Kidney (tissue), 14 donors: ENCODE data around the gene ZKSCAN4. TPM values are rescaled to one million over a fixed set of nuclear protein-coding genes. Genes with fewer than 3 reads are reported as not detected.

Experiments used
- DNase-seq, 5 donors: peaks; one replicate each; pipeline ENCODE4 v3.0.0-alpha.2; 2013 to 2020
- FAIRE-seq: peaks from 2 replicates; lab custom pipeline; 2012; peaks lifted over from hg19 to GRCh38; lab: Jason Lieb, UNC
- H3K27ac ChIP-seq, 2 donors: one replicate each; pipeline ENCODE4 v1.7.0; 2013; ENCODE audit warnings: low read depth in 2 of 2, low read length in 2 of 2, inconsistent platforms in 1 of 2
- H3K27me3 ChIP-seq: one replicate; pipeline ENCODE4 v1.7.1; 2013; ENCODE audit warnings: low read length, inconsistent platforms; ENCODE audit not compliant: control insufficient read depth, insufficient read depth
- H3K36me3 ChIP-seq, 3 donors: one replicate each; pipeline versions ENCODE4 v1.7.0 to v1.7.1; 2013; ENCODE audit warnings: low read length in 3 of 3, control low read depth in 1 of 3, inconsistent platforms in 1 of 3; ENCODE audit not compliant: insufficient read depth in 3 of 3, control insufficient read depth in 2 of 3
- H3K4me1 ChIP-seq, 3 donors: one replicate each; pipeline versions ENCODE4 v1.7.0 to v1.7.1; 2013; ENCODE audit warnings: low read length in 3 of 3, inconsistent platforms in 1 of 3, low read depth in 1 of 3; ENCODE audit not compliant: control insufficient read depth in 2 of 3, insufficient read depth in 2 of 3
- H3K4me3 ChIP-seq, 3 donors: one replicate each; pipeline versions ENCODE4 v1.7.0 to v1.8.1; 2013; ENCODE audit warnings: low read length in 3 of 3, control low read depth in 1 of 3, inconsistent platforms in 1 of 3
- H3K9ac ChIP-seq, 3 donors: one replicate each; pipeline versions ENCODE4 v1.7.0 to v1.7.1; 2013; ENCODE audit warnings: low read length in 3 of 3, control low read depth in 1 of 3, inconsistent platforms in 1 of 3
- H3K9me3 ChIP-seq, 3 donors: one replicate each; pipeline versions ENCODE4 v1.7.0 to v1.7.1; 2013; ENCODE audit warnings: low read length in 3 of 3, control low read depth in 1 of 3, inconsistent platforms in 1 of 3; ENCODE audit not compliant: control insufficient read depth in 2 of 3, insufficient read depth in 1 of 3
- intact Hi-C: fragments of 100-400 bp; cut with DNase I; formaldehyde crosslinking; loops from one replicate; pipeline ENCODE4 v1.11.1; 2022
- polyA plus RNA-seq: library from polyadenylated mRNA; stranded (reverse); fragments of 350-450 nt; fragmentation: Illumina TruSeq; extraction: RNeasy Lipid Tissue Mini Kit (QIAGEN cat#74804); gene quantifications from one replicate; pipeline ENCODE4 v1.2.3, GENCODE V29; 2014; ENCODE audit warnings: low read depth, low replicate concordance; ENCODE audit not compliant: insufficient read depth
- total RNA-seq: library from RNA; stranded (reverse); fragmentation: NEBNext Ultra II Directional; extraction: Animal tissue kit (Norgen Biotek cat#: 25700); gene quantifications from one replicate; pipeline ENCODE4 v1.2.1, GENCODE V29; 2021
- TF ChIP-seq, protein P1 (sequence below): IDR thresholded peaks from 3 replicates; pipeline ENCODE4 v1.5.1; 2012; ENCODE audit warnings: mild to moderate bottlenecking, moderate library complexity, borderline replicate concordance; ENCODE audit not compliant: insufficient read depth; ENCODE audit errors: extremely low read depth
- donor health status: control.
- donor health status: control.
- donor health status: control.
- donor health status: control.
- donor health status: control.
- donor health status: DM: yes; HTN: yes; CAD: no.
- donor health status: Normal renal cell carcinoma (clear cell type).

ZKSCAN4 gene
- total and polyA plus RNA-seq, 2 donors from 2014 or later = 3.9 to 7.4 TPM

DNA sequence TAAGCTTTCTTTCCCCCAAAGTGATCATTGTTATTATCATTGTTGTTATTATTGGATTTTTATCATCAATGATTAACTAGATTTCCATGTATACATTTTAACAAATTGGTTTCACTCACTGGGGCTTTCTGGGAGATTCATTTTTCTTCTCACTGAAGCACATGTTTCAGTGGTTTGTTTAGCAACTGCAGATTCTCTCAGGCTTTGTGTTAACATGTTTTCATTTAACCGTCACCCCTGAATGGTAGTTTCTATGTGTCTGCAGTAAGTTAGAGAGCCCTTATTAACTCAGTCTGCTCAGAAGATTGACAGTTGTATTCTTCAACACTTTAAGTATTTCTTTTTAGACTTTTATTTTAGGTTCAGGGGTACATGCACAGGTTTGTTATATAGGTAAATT, 12.4 kb downstream of the ZKSCAN4 start:
- DNase-seq (no peak), FAIRE-seq (no peak)
- intact Hi-C loops = no loop called here
- H3K4me3 ChIP-seq = no peak overlapping the region
- H3K27ac ChIP-seq = no peak overlapping the region
- TF ChIP-seq, protein P1, sequence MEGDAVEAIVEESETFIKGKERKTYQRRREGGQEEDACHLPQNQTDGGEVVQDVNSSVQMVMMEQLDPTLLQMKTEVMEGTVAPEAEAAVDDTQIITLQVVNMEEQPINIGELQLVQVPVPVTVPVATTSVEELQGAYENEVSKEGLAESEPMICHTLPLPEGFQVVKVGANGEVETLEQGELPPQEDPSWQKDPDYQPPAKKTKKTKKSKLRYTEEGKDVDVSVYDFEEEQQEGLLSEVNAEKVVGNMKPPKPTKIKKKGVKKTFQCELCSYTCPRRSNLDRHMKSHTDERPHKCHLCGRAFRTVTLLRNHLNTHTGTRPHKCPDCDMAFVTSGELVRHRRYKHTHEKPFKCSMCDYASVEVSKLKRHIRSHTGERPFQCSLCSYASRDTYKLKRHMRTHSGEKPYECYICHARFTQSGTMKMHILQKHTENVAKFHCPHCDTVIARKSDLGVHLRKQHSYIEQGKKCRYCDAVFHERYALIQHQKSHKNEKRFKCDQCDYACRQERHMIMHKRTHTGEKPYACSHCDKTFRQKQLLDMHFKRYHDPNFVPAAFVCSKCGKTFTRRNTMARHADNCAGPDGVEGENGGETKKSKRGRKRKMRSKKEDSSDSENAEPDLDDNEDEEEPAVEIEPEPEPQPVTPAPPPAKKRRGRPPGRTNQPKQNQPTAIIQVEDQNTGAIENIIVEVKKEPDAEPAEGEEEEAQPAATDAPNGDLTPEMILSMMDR = no peak
- no peaks in the 10 kb centered on the region for H3K9me3 ChIP-seq
- H3K9ac ChIP-seq = no peak overlapping the region
- H3K27me3 ChIP-seq = no peaks in the 10 kb centered on the region
- no peaks in the 10 kb centered on the region for H3K4me1 ChIP-seq
- H3K36me3 ChIP-seq = peaks cover 0 to 2% (median 0%) of the 10 kb centered on the region in 3 donors

- DNase-seq (no peak), FAIRE-seq (no peak)
- no peak overlapping the region for H3K9ac ChIP-seq
- H3K27ac ChIP-seq = no peak overlapping the region
- intact Hi-C loops = no loop called here
- H3K9me3 ChIP-seq = no peaks in the 10 kb centered on the region
- no peaks in the 10 kb centered on the region for H3K4me1 ChIP-seq
- H3K4me3 ChIP-seq = no peak overlapping the region
- H3K36me3 ChIP-seq = peaks cover 3 to 11% (median 4%) of the 10 kb centered on the region in 3 donors
- TF ChIP-seq, protein P1 = no peak
- no peaks in the 10 kb centered on the region for H3K27me3 ChIP-seq
Observed at GRCh38 chr6:28235912-28236452, 16.1 kb downstream of the ZKSCAN4 start.

DNA sequence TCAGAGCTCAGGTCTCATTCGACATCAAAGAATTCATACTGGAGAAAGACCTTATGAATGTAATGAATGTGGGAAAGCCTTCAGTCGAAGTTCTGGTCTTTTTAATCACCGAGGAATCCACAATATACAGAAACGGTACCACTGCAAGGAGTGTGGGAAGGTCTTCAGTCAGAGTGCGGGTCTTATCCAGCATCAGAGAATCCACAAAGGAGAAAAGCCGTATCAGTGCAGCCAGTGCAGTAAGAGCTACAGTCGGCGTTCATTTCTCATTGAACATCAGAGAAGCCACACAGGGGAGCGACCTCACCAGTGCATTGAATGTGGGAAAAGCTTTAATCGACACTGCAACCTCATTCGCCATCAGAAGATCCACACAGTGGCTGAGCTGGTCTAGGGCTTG, 19.3 kb downstream of the ZKSCAN4 start:
- Histone ChIP-seq H3K4me3 (no peak overlapping the region), H3K9me3 (no peaks in the 10 kb centered on the region), H3K36me3 (peaks cover 13 to 33% (median 18%) of the 10 kb centered on the region in 3 donors), H3K27me3 (no peaks in the 10 kb centered on the region), H3K4me1 (no peaks in the 10 kb centered on the region), H3K9ac (no peak overlapping the region), H3K27ac (no peak overlapping the region)
- intact Hi-C loops = no loop called here
- TF ChIP-seq, protein P1 = no peak
- no peak for DNase-seq
- FAIRE-seq = no peak

GRCh38 chr6:28226460-28226859, 25.6 kb downstream of the ZKSCAN4 start:
- peak overlapping the region in 1 of 3 donors; percentile 81 for H3K4me3 ChIP-seq

More at GRCh38 chr6:28226460-28226859, 25.6 kb downstream of the ZKSCAN4 start:
- intact Hi-C loops = no loop called here
- H3K27me3 ChIP-seq = peaks cover 5% of the 10 kb centered on the region
- no peaks in the 10 kb centered on the region for H3K9me3 ChIP-seq
- no peak for DNase-seq
- no peak for FAIRE-seq
- H3K4me1 ChIP-seq = no peaks in the 10 kb centered on the region
- TF ChIP-seq, protein P1 = no peak
- H3K27ac ChIP-seq = no peak overlapping the region
- H3K36me3 ChIP-seq = peaks cover 11 to 25% (median 19%) of the 10 kb centered on the region in 3 donors
- H3K9ac ChIP-seq = no peak overlapping the region
